ENCODE measurements around the gene ZNF407.

Gene ZNF407

DNA sequence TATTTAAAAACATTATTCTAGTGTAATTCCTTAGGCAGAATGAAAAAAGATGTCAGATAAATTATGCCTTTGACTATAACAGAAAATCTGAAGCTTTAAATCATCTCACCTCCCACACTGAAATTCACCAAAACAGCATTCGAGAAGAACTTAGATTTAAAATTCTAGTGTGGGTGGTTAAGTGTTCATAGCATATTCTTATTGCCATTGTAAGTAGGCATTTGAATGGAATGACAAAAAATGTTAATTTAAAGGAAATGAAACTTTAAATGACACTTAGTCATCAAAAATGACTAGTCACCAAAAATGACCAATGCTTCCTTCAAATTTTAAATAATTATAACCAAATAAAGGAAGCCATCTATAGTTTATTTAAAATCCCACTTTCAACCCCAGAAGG is 7.0 kb upstream of the ZNF407 start:
- H3K27ac ChIP-seq (ENCODE audit: low read depth, low read length) = no peak overlapping the region
- H3K27me3 ChIP-seq (ENCODE audit: control insufficient read depth, insufficient read depth, low read length) = no peaks in the 10 kb centered on the region
- H3K9ac ChIP-seq (ENCODE audit: low read length) = no peak overlapping the region
- no peak overlapping the region for H3K4me3 ChIP-seq (ENCODE audit: low read length)
- H3K4me1 ChIP-seq (ENCODE audit: control insufficient read depth, insufficient read depth, low read length) = peaks cover under 1% of the 10 kb centered on the region
- peaks cover 3% of the 10 kb centered on the region for H3K36me3 ChIP-seq (ENCODE audit: control insufficient read depth, insufficient read depth, low read length)

DNA sequence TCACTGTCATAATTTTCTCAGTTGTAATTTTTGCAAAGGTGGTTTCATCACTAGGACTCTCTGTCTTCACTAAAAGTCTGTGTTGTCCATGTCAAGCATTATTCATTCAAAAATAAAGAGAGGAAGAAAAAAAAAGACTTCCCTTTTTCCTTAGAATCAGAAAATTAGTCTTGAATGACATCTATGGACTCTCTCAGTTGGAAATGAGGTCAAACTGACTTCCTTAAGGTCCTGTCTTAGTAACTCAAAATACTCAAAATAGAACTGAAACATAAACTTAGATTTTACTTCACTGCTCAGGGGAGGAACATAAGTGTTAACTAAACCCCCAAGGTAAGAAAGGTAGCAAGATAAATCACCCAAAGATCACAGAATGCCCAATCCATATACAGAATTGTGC is 2.2 kb upstream of the ZNF407 start:
- H3K9ac ChIP-seq (ENCODE audit: low read length) = no peak overlapping the region
- no peaks in the 10 kb centered on the region for H3K27me3 ChIP-seq (ENCODE audit: control insufficient read depth, insufficient read depth, low read length)
- no peak overlapping the region for H3K4me3 ChIP-seq (ENCODE audit: low read length)
- H3K4me1 ChIP-seq (ENCODE audit: control insufficient read depth, insufficient read depth, low read length) = peaks cover 10% of the 10 kb centered on the region
- no peak overlapping the region for H3K27ac ChIP-seq (ENCODE audit: low read depth, low read length)
- H3K36me3 ChIP-seq (ENCODE audit: control insufficient read depth, insufficient read depth, low read length) = peaks cover 3% of the 10 kb centered on the region

DNA sequence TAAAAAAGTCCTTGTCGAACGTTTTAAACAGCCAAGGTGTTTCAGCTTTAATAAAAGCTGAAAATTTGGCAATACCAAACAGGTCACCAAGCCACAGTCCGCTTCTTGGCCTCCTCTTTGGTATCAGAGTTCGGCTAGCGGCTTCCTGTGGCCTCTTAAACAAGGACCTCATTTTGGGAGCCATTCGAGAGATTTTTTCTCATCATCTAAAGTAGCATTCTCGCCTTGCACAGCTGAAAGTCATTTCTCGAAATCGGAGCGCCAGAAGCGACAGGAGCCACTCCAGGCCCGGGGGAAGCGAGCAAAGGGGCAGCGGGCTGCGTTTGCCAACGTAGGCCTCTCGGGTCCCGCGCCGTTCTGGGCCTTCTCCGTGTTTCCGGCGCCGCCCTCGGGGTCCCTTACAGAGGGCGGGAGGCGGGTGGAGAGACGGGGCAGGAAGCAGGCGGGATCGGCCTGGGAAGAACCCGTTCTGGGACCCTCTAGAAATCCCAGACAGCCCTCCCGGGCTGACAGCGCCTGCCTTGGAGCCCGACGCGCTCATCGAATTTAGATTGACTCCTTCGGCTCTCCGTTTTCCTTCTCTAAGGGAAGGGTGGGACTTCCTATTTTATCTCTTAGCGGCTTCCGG is 522 bp upstream of the ZNF407 start:
- H3K4me1 ChIP-seq (ENCODE audit: control insufficient read depth, insufficient read depth, low read length) = peaks cover 10% of the 10 kb centered on the region
- peak overlapping the region; percentile 93 for H3K9ac ChIP-seq (ENCODE audit: low read length)
- H3K4me3 ChIP-seq (ENCODE audit: low read length) = peak overlapping the region; percentile 98
- peak overlapping the region; percentile 99 for H3K27ac ChIP-seq (ENCODE audit: low read depth, low read length)
- H3K36me3 ChIP-seq (ENCODE audit: control insufficient read depth, insufficient read depth, low read length) = peaks cover 3% of the 10 kb centered on the region
- H3K27me3 ChIP-seq (ENCODE audit: control insufficient read depth, insufficient read depth, low read length) = no peaks in the 10 kb centered on the region

DNA sequence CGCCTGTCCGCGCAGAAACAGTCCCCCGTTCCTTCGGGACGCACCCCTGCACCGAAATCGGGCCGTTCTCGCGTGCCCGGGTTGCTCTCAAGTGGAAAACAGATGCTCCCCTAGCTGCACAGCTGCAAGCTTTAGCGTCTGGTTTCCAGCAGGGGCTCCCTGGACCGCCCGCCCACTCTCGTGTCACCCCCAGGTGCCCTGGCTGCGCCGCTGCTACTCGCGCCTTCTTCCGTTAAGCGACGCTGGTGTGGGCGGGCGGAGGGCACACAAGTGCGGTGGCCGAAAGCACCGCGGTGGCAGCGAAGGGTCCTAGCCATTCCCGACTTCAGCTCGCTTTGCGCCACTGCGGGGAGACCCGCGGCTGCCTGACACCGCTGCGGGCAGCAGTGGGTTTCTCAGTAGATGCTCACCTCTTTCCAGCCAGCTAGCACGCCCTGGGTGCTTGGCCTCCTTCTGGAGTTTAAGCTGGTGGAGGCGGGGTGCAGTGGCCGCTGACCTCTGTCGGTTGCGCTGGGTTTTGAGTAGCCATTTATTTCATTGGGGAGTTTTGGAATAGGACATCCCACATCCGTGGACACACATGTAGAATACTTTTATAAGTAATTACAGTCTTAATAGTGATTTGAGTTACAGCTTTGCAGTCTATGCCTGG is 806 bp downstream of the ZNF407 start:
- Histone ChIP-seq H3K4me3 (ENCODE audit: low read length) (peak overlapping the region; percentile 98), H3K9ac (ENCODE audit: low read length) (peak overlapping the region; percentile 74), H3K27me3 (ENCODE audit: control insufficient read depth, insufficient read depth, low read length) (no peaks in the 10 kb centered on the region), H3K27ac (ENCODE audit: low read depth, low read length) (peak overlapping the region; percentile 99), H3K36me3 (ENCODE audit: control insufficient read depth, insufficient read depth, low read length) (no peaks in the 10 kb centered on the region), H3K4me1 (ENCODE audit: control insufficient read depth, insufficient read depth, low read length) (peaks cover 10% of the 10 kb centered on the region)

DNA sequence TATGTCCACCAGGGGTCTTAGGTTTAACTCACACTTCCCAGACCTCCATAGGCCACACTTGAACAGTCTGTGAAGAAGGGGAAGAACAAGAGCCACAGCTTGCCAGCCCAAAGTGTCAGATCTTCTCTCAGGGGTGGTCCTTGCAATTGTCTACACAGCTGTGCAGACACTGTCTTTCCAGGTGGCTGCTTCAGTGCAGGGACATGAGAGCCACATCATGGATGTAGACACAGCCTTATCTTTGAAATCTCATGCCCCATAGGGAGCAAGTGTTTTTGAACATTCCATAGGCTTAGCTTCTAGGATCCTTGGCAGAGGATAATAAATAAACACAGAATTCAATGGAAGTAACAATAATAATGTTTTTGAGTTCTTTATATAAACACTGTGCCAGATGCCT is 6.7 kb downstream of the ZNF407 start:
- H3K27me3 ChIP-seq (ENCODE audit: control insufficient read depth, insufficient read depth, low read length) = no peaks in the 10 kb centered on the region
- no peak overlapping the region for H3K27ac ChIP-seq (ENCODE audit: low read depth, low read length)
- no peak overlapping the region for H3K9ac ChIP-seq (ENCODE audit: low read length)
- H3K4me3 ChIP-seq (ENCODE audit: low read length) = no peak overlapping the region
- H3K4me1 ChIP-seq (ENCODE audit: control insufficient read depth, insufficient read depth, low read length) = peaks cover 7% of the 10 kb centered on the region
- H3K36me3 ChIP-seq (ENCODE audit: control insufficient read depth, insufficient read depth, low read length) = no peaks in the 10 kb centered on the region

DNA sequence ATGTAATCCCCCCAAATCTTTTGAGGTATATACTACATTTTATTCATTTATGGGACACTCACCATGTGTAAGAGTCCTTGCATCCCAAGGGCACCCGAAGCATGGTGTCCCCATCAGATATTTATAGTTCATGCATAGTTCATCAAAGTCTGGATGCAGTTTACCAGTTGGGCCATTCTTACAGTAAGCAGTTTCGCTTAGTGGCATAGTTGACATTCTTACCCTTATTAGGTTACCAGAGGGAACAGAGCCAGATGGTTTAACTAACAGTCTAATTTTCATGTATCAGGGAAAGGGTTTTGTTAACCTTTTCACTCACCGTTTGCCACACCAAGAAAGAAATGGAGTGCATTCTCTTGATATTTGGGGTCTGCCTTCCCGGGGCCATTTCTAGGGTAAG is 7.1 kb downstream of the ZNF407 start:
- no peaks in the 10 kb centered on the region for H3K27me3 ChIP-seq (ENCODE audit: control insufficient read depth, insufficient read depth, low read length)
- no peak overlapping the region for H3K9ac ChIP-seq (ENCODE audit: low read length)
- no peak overlapping the region for H3K27ac ChIP-seq (ENCODE audit: low read depth, low read length)
- H3K4me1 ChIP-seq (ENCODE audit: control insufficient read depth, insufficient read depth, low read length) = peaks cover 7% of the 10 kb centered on the region
- no peak overlapping the region for H3K4me3 ChIP-seq (ENCODE audit: low read length)
- H3K36me3 ChIP-seq (ENCODE audit: control insufficient read depth, insufficient read depth, low read length) = no peaks in the 10 kb centered on the region

DNA sequence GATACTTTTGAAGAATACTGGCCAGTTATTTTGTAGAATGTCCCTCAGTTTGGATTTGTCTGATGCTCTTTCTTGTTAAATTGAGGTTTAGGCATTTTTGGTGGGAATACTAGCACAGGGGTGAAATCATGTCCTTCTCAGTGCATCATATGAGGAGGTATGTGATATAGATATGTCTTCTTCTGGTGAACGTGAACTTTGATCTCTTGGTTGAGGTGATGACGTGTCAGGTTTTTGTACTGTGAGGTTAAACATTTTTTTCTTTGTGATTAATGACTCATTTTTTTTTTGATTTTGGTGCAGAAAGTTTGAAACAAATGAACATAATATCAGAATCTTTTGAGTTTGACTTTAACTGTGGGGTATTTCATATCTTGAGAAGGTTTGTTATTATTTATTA is 11.0 kb downstream of the ZNF407 start:
- Histone ChIP-seq H3K27me3 (ENCODE audit: control insufficient read depth, insufficient read depth, low read length) (no peaks in the 10 kb centered on the region), H3K9ac (ENCODE audit: low read length) (no peak overlapping the region), H3K4me1 (ENCODE audit: control insufficient read depth, insufficient read depth, low read length) (peaks cover 7% of the 10 kb centered on the region), H3K36me3 (ENCODE audit: control insufficient read depth, insufficient read depth, low read length) (no peaks in the 10 kb centered on the region), H3K27ac (ENCODE audit: low read depth, low read length) (no peak overlapping the region), H3K4me3 (ENCODE audit: low read length) (no peak overlapping the region)

DNA sequence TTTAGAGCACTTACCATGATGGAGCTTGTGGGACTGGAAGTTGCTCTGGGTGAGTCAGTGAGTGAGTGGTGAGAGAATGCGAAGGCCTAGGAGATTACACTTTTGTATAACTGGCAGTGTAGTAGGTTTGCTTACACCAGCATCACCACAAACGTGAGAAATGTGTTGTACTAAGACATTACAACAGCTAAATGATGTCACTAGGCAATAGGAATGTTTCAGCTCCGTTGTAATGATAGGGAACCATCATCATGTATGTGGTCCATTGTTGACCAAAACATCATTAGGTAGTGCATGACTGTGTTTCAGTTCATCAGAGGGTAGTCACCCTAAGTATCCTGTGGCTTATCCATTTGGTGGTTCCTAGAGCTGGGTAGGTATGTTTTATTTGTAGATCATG is 11.9 kb downstream of the ZNF407 start:
- H3K9ac ChIP-seq (ENCODE audit: low read length) = no peak overlapping the region
- peaks cover 2% of the 10 kb centered on the region for H3K4me1 ChIP-seq (ENCODE audit: control insufficient read depth, insufficient read depth, low read length)
- H3K36me3 ChIP-seq (ENCODE audit: control insufficient read depth, insufficient read depth, low read length) = no peaks in the 10 kb centered on the region
- no peak overlapping the region for H3K4me3 ChIP-seq (ENCODE audit: low read length)
- H3K27me3 ChIP-seq (ENCODE audit: control insufficient read depth, insufficient read depth, low read length) = no peaks in the 10 kb centered on the region
- H3K27ac ChIP-seq (ENCODE audit: low read depth, low read length) = no peak overlapping the region

DNA sequence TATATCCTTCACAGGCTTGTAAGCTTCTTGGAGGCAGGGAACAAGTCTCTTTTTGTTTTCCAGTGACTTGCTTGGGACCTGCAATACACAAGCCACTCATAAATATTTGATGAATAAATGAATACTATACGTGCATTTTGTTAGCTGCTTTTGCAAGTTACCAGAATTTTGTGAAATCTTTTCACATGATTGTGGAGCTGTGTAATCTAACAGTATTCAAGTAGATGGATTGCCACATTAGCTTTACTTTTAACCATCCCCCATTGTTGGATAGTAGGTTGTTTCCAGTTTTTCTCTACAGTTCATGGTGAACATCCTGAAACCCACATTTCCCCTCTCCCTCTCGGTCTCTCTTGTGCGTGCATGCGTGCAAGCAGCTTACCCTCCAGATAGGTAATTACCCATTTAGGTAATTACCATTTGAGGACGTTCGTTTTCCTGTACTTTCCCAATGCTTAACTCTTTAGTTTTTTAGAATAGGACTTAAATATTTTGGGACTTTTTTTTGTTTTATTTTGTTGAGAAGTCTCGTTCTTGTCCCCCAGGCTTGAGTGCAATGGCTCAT is 12.5 kb downstream of the ZNF407 start:
- H3K36me3 ChIP-seq (ENCODE audit: control insufficient read depth, insufficient read depth, low read length) = no peaks in the 10 kb centered on the region
- H3K9ac ChIP-seq (ENCODE audit: low read length) = no peak overlapping the region
- no peaks in the 10 kb centered on the region for H3K27me3 ChIP-seq (ENCODE audit: control insufficient read depth, insufficient read depth, low read length)
- peaks cover 2% of the 10 kb centered on the region for H3K4me1 ChIP-seq (ENCODE audit: control insufficient read depth, insufficient read depth, low read length)
- H3K27ac ChIP-seq (ENCODE audit: low read depth, low read length) = no peak overlapping the region
- H3K4me3 ChIP-seq (ENCODE audit: low read length) = no peak overlapping the region

DNA sequence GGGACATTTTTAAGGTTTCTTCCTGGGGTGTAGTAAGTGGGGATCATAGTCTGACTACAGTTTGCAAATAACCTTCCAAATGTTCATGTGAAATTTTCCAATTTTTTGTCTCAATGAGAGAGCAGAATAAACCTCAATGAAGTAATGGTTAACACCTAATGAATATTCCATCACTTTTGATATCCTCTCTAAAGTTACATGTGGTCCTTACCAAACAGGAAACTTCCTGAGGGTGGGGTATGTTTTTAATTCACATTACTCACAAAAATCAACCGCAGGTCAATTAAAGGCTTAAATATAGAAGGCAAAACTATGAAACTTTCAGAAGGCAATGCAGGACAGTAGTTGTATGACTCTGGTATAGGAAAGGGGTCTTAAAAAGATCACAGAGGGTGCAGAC is 13.2 kb downstream of the ZNF407 start:
- no peak overlapping the region for H3K9ac ChIP-seq (ENCODE audit: low read length)
- H3K36me3 ChIP-seq (ENCODE audit: control insufficient read depth, insufficient read depth, low read length) = no peaks in the 10 kb centered on the region
- H3K4me3 ChIP-seq (ENCODE audit: low read length) = no peak overlapping the region
- H3K27me3 ChIP-seq (ENCODE audit: control insufficient read depth, insufficient read depth, low read length) = no peaks in the 10 kb centered on the region
- H3K27ac ChIP-seq (ENCODE audit: low read depth, low read length) = no peak overlapping the region
- H3K4me1 ChIP-seq (ENCODE audit: control insufficient read depth, insufficient read depth, low read length) = no peaks in the 10 kb centered on the region

DNA sequence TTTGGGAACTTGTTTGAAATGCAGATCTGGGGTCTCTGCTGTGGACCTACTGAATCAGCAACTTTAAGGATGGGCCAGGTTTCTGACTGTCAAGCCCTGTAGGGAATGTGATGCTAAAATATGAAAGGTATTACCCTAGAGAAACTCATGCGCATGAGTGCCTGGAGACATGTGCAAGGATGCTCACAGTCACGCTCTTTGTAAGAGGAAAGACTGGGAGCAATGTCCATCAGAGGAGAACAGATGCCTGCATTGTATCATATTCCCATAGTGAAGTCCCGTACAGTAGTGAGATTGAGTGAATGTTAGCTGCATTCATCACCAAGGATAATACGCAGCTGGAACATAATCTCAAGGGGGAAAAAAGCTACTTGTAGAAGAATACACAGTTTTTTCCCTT is 14.1 kb downstream of the ZNF407 start:
- Histone ChIP-seq H3K9ac (ENCODE audit: low read length) (no peak overlapping the region), H3K27ac (ENCODE audit: low read depth, low read length) (no peak overlapping the region), H3K36me3 (ENCODE audit: control insufficient read depth, insufficient read depth, low read length) (no peaks in the 10 kb centered on the region), H3K27me3 (ENCODE audit: control insufficient read depth, insufficient read depth, low read length) (no peaks in the 10 kb centered on the region), H3K4me3 (ENCODE audit: low read length) (no peak overlapping the region), H3K4me1 (ENCODE audit: control insufficient read depth, insufficient read depth, low read length) (no peaks in the 10 kb centered on the region)

DNA sequence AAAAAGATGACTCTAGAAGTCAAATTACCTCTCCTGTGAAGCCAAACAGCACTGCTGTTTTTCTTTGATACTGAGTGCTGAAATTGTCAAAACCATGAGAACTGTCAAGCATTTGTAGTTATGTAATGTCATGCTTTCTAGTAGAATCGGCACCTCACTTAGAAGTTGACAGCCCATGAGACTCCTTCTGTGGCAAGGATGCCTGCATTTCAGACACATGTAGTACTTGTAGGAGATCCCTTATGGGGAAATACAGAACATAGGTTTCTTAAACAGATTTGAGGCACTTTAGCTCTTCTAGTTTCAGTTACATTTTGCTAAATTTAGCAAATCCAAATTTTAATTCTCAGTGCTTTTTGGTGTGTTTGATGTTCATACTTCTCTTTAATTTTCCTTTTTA is 15.7 kb downstream of the ZNF407 start:
- Histone ChIP-seq H3K27me3 (ENCODE audit: control insufficient read depth, insufficient read depth, low read length) (no peaks in the 10 kb centered on the region), H3K36me3 (ENCODE audit: control insufficient read depth, insufficient read depth, low read length) (no peaks in the 10 kb centered on the region), H3K4me1 (ENCODE audit: control insufficient read depth, insufficient read depth, low read length) (no peaks in the 10 kb centered on the region), H3K4me3 (ENCODE audit: low read length) (no peak overlapping the region), H3K27ac (ENCODE audit: low read depth, low read length) (no peak overlapping the region), H3K9ac (ENCODE audit: low read length) (no peak overlapping the region)

DNA sequence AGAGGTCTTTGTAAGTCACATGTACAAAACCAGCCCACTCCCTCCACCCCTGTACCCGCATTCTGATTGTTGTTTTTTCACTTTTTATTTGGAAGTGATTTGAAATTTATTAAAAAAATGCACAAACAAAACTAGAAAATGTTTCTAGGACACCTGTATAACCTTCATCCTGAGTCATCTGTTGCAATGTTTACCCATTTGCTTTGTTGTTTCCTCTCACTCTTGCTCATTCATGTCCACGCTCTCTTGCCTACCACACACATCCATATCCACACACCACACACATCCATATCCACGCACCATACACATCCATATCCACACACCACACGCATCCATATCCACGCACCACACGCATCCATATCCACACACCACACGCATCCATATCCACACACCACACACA is 18.8 kb downstream of the ZNF407 start:
- no peak overlapping the region for H3K4me3 ChIP-seq (ENCODE audit: low read length)
- no peak overlapping the region for H3K27ac ChIP-seq (ENCODE audit: low read depth, low read length)

More for the DNA sequence above, 18.8 kb downstream of the ZNF407 start:
- no peak overlapping the region for H3K9ac ChIP-seq (ENCODE audit: low read length)
- no peaks in the 10 kb centered on the region for H3K36me3 ChIP-seq (ENCODE audit: control insufficient read depth, insufficient read depth, low read length)
- H3K27me3 ChIP-seq (ENCODE audit: control insufficient read depth, insufficient read depth, low read length) = no peaks in the 10 kb centered on the region
- H3K4me1 ChIP-seq (ENCODE audit: control insufficient read depth, insufficient read depth, low read length) = no peaks in the 10 kb centered on the region
